Endothelial cell of umbilical vein (primary cell): Measurements from ENCODE around the gene LRRC46. TPM values are rescaled to one million over a fixed set of nuclear protein-coding genes. Genes with fewer than 3 reads are reported as not detected.
A peak's percentile ranks its signal among the peaks of the same experiment; 100 is the strongest.

ENCODE experiments used
- BruUV-seq: library from RNA; stranded (reverse); fragments of 400-500 nt; replicated peaks from 2 replicates; lab custom pipeline; 2021; lab: Mats Ljungman, UMichigan
- CTCF ChIA-PET: fragments of 300-600, 350-600 bp; sonication (Branson Sonifier 250); formaldehyde crosslinking; loops from one replicate; lab custom pipeline; 2021; ENCODE audit warnings: antibody characterized with exemption, inconsistent platforms; lab: Charles Lee
- POLR2A ChIA-PET: fragments of 300-600, 350-600 bp; sonication (Branson Sonifier 250); formaldehyde crosslinking; loops from one replicate; lab custom pipeline; 2021; ENCODE audit warnings: antibody characterized with exemption, inconsistent platforms; lab: Charles Lee
- DNase-seq: peaks from one replicate; pipeline ENCODE4 v3.0.0-alpha.2; 2011; ENCODE audit warnings: low read depth, low spot score
- FAIRE-seq: peaks from 2 replicates; lab custom pipeline; 2011; peaks lifted over from hg19 to GRCh38; lab: Jason Lieb, UNC
- H2AFZ ChIP-seq: 2 replicates; pipeline ENCODE4 v1.6.0; 2012; ENCODE audit warnings: low read depth, low read length, control low read depth, inconsistent platforms
- H3K27ac ChIP-seq: 2 replicates; pipeline ENCODE4 v1.5.1; 2011; ENCODE audit warnings: low read depth, mild to moderate bottlenecking, control low read depth, low read length, moderate library complexity; ENCODE audit not compliant: insufficient read depth
- H3K27me3 ChIP-seq, 2 experiments: 2 replicates each; pipeline versions ENCODE4 v1.6.0 to v1.6.1; 2011; ENCODE audit warnings: low read length in 2 of 2, mixed read lengths in 1 of 2; ENCODE audit not compliant: control insufficient read depth in 2 of 2, insufficient read depth in 2 of 2
- H3K36me3 ChIP-seq, 2 experiments: 2 replicates in 1 of 2; 3 replicates in 1 of 2; pipeline ENCODE4 v1.5.1; 2011; ENCODE audit warnings: low read length in 2 of 2, mild to moderate bottlenecking in 1 of 2, moderate library complexity in 1 of 2; ENCODE audit not compliant: control insufficient read depth in 2 of 2, insufficient read depth in 2 of 2; ENCODE audit errors: extremely low read depth in 1 of 2
- H3K4me1 ChIP-seq: 3 replicates; pipeline ENCODE4 v1.5.1; 2011; ENCODE audit warnings: mild to moderate bottlenecking, low read length; ENCODE audit not compliant: control insufficient read depth, insufficient read depth; ENCODE audit errors: extremely low read depth
- H3K4me2 ChIP-seq: 2 replicates; pipeline ENCODE4 v1.6.1; 2011; ENCODE audit warnings: low read length, control low read depth, mixed read lengths; ENCODE audit not compliant: insufficient read depth
- H3K4me3 ChIP-seq, 3 experiments: fragments of 200-600 bp in 1 of 3; sonication (generic), shearing (Covaris generic) in 1 of 3; replicated peaks in 1 of 3; 2 replicates each; pipeline ENCODE4 v1.5.1; 2011 to 2016; ENCODE audit warnings: control low read depth in 3 of 3, low read length in 3 of 3, mild to moderate bottlenecking in 2 of 3, inconsistent platforms in 1 of 3, low read depth in 1 of 3, moderate library complexity in 1 of 3; ENCODE audit not compliant: insufficient read depth in 1 of 3
- H3K79me2 ChIP-seq: 2 replicates; pipeline ENCODE4 v1.6.0; 2012; ENCODE audit warnings: low read length, inconsistent platforms; ENCODE audit not compliant: control insufficient read depth, insufficient read depth
- H3K9ac ChIP-seq: replicated peaks from 2 replicates; pipeline ENCODE3; 2011; ENCODE audit warnings: low read length, control low read depth; ENCODE audit not compliant: insufficient read depth; ENCODE audit errors: extremely low read depth
- H3K9me1 ChIP-seq: replicated peaks from 3 replicates; pipeline ENCODE4 v1.6.0; 2011; ENCODE audit warnings: mild to moderate bottlenecking, low read length; ENCODE audit not compliant: control insufficient read depth, insufficient read depth; ENCODE audit errors: extremely low read depth
- H3K9me3 ChIP-seq: replicated peaks from 2 replicates; pipeline ENCODE4 v1.5.1; 2012; ENCODE audit warnings: low read length, inconsistent platforms; ENCODE audit not compliant: control insufficient read depth, insufficient read depth
- H4K20me1 ChIP-seq: replicated peaks from 2 replicates; pipeline ENCODE3; 2011; ENCODE audit warnings: mild to moderate bottlenecking, low read length; ENCODE audit not compliant: control insufficient read depth, insufficient read depth; ENCODE audit errors: extremely low read depth
- EZH2 ChIP-seq: IDR thresholded peaks from 2 replicates; pipeline ENCODE4 v1.6.1; 2012; ENCODE audit warnings: borderline replicate concordance, low read depth, mild to moderate bottlenecking, moderate library complexity, low read length, inconsistent platforms; ENCODE audit not compliant: severe bottlenecking
- FOS ChIP-seq: IDR thresholded peaks from 2 replicates; pipeline ENCODE4 v1.6.1; 2011; ENCODE audit warnings: mild to moderate bottlenecking, low read length, moderate library complexity, borderline replicate concordance; ENCODE audit not compliant: insufficient read depth
- GATA2 ChIP-seq: IDR thresholded peaks from 2 replicates; pipeline ENCODE4 v1.7.0; 2011; ENCODE audit warnings: low read depth, mild to moderate bottlenecking, moderate library complexity, mixed read lengths, low read length; ENCODE audit not compliant: insufficient read length, insufficient read depth
- JUN ChIP-seq: IDR thresholded peaks from 2 replicates; pipeline ENCODE4 v1.6.1; 2011; ENCODE audit warnings: borderline replicate concordance, low read depth; ENCODE audit not compliant: insufficient read length, insufficient read depth
- MYC ChIP-seq: IDR thresholded peaks from one replicate; pipeline ENCODE4 v1.6.1; 2011; ENCODE audit warnings: mild to moderate bottlenecking, low read depth, low read length
- POLR2A ChIP-seq: IDR thresholded peaks from 2 replicates; pipeline ENCODE4 v1.6.1; 2012; ENCODE audit warnings: low read depth, mild to moderate bottlenecking, control low read depth, low read length
- POLR2AphosphoS5 ChIP-seq: IDR thresholded peaks from 2 replicates; pipeline ENCODE4 v1.6.1; 2012; ENCODE audit warnings: low read depth, mild to moderate bottlenecking, control low read depth, low read length, moderate library complexity; ENCODE audit not compliant: insufficient read depth
- dilution Hi-C: fragments of 300-500 bp; cut with MboI; formaldehyde crosslinking; loops from one replicate; pipeline ENCODE4 v1.15.0; 2019; ENCODE audit warnings: low sequenced_read_pairs; ENCODE audit not compliant: extremely low pct_ligation_motif_present
- intact Hi-C: fragments of 100-400 bp; cut with micrococcal nuclease; formaldehyde crosslinking; loops from one replicate; pipeline ENCODE4 v1.10.0; 2022
- polyA plus RNA-seq, 4 experiments: library from polyadenylated mRNA; depleted of rRNA in 3 of 4; stranded (reverse) in 3 of 4; unstranded in 1 of 4; fragments of >200 nt; gene quantifications; 2 replicates each; pipeline versions ENCODE4 v1.2.1 to v1.2.3, GENCODE V29; 2011 to 2012; ENCODE audit warnings: missing spikeins in 1 of 4
- total RNA-seq: library from RNA; stranded (reverse); gene quantifications from 2 replicates; pipeline ENCODE4 v1.2.3, GENCODE V29; 2021
- TF ChIP-seq, protein P1 (sequence below): IDR thresholded peaks from 2 replicates; pipeline ENCODE4 v1.6.1; 2011; ENCODE audit not compliant: insufficient read depth, insufficient read length
- TF ChIP-seq, protein P2 (sequence below), 2 donors: IDR thresholded peaks; 1 replicate in 1 of 2; 2 replicates in 1 of 2; pipeline ENCODE4 v1.5.1; 2011; ENCODE audit warnings: low read length in 2 of 2, mild to moderate bottlenecking in 2 of 2, moderate library complexity in 2 of 2, control low read depth in 1 of 2, inconsistent platforms in 1 of 2, low read depth in 1 of 2; ENCODE audit not compliant: insufficient read depth in 1 of 2; ENCODE audit errors: extremely low read depth in 1 of 2

Gene LRRC46
- total and polyA plus RNA-seq, 2 donors (not counting 3 experiments of a cell fraction or from before 2014, with no cell fraction given): 0.36 to 0.42 TPM

DNA sequence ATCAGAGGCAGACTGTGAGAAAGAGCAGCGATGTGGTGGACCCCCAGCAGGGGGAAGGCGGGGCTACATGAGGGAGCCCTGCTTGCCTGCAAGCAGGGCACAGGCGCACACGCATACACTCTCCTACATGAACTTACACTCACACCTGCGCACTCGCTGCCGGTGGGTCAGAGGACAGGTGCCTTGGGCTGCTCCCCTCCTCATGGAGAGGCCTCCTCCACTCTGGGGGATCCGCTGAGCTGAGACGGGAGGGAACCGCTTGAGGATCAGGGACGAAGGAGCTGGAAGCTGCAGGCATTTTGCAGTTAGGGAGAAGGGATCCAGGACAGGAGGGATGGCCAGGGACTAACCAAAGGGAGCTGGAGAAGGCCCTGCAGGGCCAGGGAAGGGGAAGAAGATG, 24.0 kb upstream of the LRRC46 start:
- DNase-seq: no peak
- H3K4me2 ChIP-seq: no peak overlapping the region
- H3K27ac ChIP-seq: no peak overlapping the region
- POLR2A ChIA-PET: no interaction called here
- TF ChIP-seq, protein P1, sequence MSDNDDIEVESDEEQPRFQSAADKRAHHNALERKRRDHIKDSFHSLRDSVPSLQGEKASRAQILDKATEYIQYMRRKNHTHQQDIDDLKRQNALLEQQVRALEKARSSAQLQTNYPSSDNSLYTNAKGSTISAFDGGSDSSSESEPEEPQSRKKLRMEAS: no peak
- TF ChIP-seq EZH2 (no peak), POLR2AphosphoS5 (no peak), FOS (no peak), GATA2 (no peak), MYC (no peak), JUN (no peak), POLR2A (no peak)
- TF ChIP-seq, protein P2, sequence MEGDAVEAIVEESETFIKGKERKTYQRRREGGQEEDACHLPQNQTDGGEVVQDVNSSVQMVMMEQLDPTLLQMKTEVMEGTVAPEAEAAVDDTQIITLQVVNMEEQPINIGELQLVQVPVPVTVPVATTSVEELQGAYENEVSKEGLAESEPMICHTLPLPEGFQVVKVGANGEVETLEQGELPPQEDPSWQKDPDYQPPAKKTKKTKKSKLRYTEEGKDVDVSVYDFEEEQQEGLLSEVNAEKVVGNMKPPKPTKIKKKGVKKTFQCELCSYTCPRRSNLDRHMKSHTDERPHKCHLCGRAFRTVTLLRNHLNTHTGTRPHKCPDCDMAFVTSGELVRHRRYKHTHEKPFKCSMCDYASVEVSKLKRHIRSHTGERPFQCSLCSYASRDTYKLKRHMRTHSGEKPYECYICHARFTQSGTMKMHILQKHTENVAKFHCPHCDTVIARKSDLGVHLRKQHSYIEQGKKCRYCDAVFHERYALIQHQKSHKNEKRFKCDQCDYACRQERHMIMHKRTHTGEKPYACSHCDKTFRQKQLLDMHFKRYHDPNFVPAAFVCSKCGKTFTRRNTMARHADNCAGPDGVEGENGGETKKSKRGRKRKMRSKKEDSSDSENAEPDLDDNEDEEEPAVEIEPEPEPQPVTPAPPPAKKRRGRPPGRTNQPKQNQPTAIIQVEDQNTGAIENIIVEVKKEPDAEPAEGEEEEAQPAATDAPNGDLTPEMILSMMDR (IDR thresholded peaks at IDR 0.05; ENCODE audit: extremely low read depth in 1 of 2, insufficient read depth in 1 of 2, low read depth in 1 of 2, low read length in 2 of 2): no peak
- peaks cover 3 to 29% of the 10 kb centered on the region in 2 experiments for H3K36me3 ChIP-seq
- no peaks in the 10 kb centered on the region for H4K20me1 ChIP-seq
- H3K4me3 ChIP-seq: no peak overlapping the region
- no peak for FAIRE-seq
- CTCF ChIA-PET: interaction anchor here (1.1 kb wide), 1 partner anchor 24 kb away, joined by 3 read pairs; the partner anchor contains the start of genes LRRC46 and MRPL10
- H3K27me3 ChIP-seq: no peaks in the 10 kb centered on the region
- H2AFZ ChIP-seq: no peak overlapping the region
- H3K4me1 ChIP-seq: peaks cover 9% of the 10 kb centered on the region
- no peaks in the 10 kb centered on the region for H3K9me3 ChIP-seq
- intact Hi-C loops: no loop called here
- TSS peak; percentile 14 for BruUV-seq
- no peak overlapping the region for H3K9ac ChIP-seq
- H3K79me2 ChIP-seq: no peaks in the 10 kb centered on the region
- dilution Hi-C loops: no loop called here
- H3K9me1 ChIP-seq: no peaks in the 10 kb centered on the region
